Umbilical cord (tissue), 2 donors: ENCODE measurements around the gene MOB3B. TPM values are rescaled to one million over a fixed set of nuclear protein-coding genes. Genes with fewer than 3 reads are reported as not detected.

ENCODE experiments used
- DNase-seq: peaks from one replicate; pipeline ENCODE4 v3.0.0-alpha.2; 2015; ENCODE audit warnings: low spot score
- total RNA-seq: library from RNA; depleted of rRNA; stranded (reverse); fragments of >200 nt; gene quantifications from one replicate; pipeline ENCODE4 v1.2.3, GENCODE V29; 2014; ENCODE audit warnings: low replicate concordance; ENCODE audit not compliant: insufficient read depth

Gene MOB3B
- total RNA-seq, 1 donor from 2014 or later = 5.8 TPM

GRCh38 chr9:27340961-27341511 is 188.6 kb downstream of the MOB3B start:
- DNase-seq = no peak

GRCh38 chr9:27340285-27340674 is 189.3 kb downstream of the MOB3B start:
- no peak for DNase-seq

- DNase-seq = peak; percentile 46
Observed at GRCh38 chr9:27339661-27340284, 189.8 kb downstream of the MOB3B start.

- DNase-seq = no peak
Observed at GRCh38 chr9:27338527-27338903, 191.1 kb downstream of the MOB3B start.

- no peak for DNase-seq
Observed at GRCh38 chr9:27337833-27338526, 191.6 kb downstream of the MOB3B start.

DNA sequence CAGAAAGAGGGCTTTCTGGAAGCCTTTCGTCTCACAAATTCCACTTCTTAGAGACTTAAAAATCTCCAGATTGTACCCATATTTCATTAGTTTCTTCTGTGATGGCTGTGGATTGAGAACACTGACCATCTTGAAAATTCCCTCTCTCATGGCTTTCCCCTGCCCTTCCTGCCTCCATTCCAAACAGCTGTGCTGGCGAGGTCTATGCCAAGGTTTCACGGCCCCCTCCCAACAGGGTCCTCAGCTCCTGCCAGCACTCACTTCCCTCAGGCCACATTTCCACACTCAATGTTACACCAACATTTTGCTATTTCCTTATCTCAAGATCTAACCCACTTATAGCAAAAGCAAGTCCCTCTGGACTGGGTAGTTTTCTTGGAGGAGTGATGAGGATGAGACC is 192.4 kb downstream of the MOB3B start:
- DNase-seq = no peak

DNA sequence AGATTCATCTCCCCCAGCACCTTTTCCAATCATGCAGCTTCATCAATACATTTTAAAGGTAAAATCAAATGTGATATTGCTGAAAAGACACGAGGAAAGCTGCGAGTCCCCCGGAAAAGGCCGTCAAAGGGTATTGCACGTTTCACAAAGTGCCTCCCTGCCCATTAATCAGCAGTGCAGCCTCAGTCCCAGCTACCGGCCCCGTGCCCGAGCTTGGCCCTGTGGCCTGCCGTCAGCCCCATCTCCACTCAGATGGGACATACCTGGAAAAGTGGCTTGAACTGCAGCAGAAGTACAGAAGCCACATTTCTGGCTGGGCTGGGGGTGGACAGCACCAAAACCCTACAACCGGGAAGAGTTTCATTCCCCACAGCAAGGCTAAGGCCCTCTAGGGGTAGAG is 192.8 kb downstream of the MOB3B start:
- DNase-seq = no peak

GRCh38 chr9:27336126-27336525 is 193.5 kb downstream of the MOB3B start:
- DNase-seq = no peak

- DNase-seq = no peak
Observed at GRCh38 chr9:27335075-27335474, 194.5 kb downstream of the MOB3B start.

DNA sequence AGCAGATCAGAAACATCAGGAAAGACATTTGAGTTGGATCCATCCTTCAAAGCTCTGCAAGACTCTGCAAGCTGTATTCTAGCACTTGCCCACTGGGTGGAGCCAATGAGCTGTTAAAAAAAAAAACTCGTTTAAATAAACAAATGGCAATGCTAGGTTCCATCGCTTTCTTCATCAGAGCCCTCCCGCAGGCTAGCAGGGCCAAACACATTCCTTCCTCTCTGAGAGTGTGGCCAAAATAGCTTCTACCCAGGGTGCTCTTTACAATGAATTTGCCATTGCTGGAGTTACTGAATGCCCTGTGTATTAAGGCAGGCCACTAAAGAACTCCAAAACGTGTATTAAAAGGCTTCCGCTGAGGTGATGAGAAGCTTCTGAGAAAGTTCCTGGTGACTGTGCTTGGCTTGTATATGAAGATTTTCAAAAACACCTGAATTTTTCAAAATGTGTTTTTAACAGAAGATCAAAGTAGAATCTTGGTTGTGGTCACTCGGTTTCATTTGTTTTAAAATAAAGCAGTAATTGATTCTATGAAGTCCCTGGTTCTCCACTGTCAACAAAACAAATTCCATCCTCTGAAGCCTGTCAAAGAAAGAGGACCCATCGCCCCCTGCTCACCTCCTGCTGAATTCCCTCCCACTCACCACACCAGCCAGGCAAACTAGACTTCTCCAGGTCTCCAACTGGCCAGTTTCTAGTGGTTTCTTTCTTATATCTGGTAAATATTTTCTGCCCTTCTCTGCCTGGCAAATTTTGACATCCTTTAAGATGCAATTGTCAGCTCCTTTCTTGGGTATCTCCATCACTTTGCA is 196.2 kb downstream of the MOB3B start:
- DNase-seq = peak; percentile 92

DNA sequence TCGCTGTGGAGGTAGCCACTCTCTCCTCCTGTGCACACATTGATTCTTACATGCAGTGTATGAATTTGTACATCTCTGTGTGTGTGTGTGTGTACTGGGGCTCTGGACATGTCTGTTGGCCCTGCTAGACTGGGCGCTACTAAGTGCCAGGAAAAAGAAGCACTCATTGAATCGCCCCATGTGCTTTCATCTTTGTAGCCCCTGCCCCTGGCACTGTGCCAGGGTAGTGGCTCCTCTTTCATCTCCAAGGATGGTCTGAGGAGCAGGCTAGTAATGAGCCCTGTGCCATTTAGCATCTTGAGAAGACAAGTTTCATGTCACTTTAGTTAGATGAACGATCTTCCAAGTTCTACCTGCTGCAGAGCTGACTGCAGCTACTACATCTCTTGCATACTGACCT is 198.2 kb downstream of the MOB3B start:
- DNase-seq = no peak

- DNase-seq = no peak
Observed at GRCh38 chr9:27329291-27329690, 200.3 kb downstream of the MOB3B start.

DNA sequence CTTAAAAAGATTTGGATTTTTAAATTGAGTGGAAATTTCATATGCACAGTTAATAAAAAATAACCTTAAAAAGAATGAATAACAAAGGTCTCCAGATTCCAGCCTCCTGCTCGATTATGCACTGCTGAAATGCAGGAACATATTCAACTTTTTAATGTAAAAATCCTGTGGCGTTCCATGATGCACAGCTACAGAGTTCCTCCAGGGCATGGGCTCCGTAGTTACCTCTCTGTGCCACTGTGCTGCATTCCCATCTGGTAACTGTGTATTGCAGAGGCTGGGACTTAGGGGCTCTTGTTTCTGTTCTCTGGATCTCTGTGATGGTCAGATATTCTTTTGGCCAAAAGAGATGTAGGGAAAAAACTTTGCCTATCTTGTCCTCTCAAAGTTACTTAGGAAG is 201.1 kb downstream of the MOB3B start:
- no peak for DNase-seq

DNA sequence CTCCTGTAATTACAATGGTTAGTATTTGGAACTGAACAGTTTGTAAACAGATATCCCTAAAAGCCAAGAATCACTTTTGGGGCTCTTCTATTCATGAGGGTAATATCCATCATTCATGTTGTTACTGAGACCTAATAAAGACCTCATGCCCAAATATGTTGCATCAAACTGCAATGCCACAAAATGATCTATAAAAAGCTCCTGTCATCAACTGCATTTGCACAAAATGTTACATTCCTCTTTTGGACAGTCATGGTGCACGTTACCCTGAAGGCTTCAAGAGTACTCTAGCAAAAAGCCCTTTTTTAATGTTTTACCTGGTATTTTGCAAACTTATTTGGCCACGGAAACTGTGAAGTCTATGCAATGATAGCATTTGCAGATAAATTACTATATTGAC is 218.4 kb downstream of the MOB3B start:
- DNase-seq = no peak

GRCh38 chr9:27310582-27310981 is 219.0 kb downstream of the MOB3B start:
- DNase-seq = no peak

DNA sequence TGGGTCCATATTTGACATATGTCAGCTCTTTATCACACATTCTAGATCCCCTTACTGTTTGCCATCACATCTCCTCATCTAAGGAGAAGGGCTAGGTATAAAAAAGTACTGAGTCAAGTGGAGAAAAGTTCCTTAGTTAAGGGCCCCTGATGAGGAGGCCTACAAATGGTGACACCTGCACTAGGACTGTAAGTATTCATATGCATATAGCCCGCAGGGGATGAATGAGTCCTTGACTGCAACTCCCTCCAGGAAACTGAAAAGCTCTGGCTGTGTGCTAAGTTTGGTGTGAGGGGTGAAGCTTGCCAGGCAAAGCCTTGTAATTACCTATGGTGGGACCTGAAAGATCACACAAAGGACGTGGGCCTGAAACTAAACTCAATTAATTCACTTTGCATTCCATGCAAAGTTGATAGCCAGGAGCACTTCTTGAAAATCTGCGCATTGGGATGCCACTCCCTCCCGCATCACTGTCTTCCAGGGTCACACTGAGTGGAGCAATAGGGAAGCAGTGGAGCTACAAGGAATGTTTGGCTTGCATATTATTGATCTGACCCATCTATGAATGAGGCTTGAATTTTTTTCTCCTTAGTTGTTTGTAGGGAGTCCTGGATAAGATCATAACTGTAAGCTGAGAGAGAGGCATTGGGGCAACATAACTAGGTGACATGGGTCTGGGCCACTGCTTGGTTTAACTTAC is 220.8 kb downstream of the MOB3B start:
- DNase-seq = no peak

GRCh38 chr9:27304521-27304920 is 225.1 kb downstream of the MOB3B start:
- no peak for DNase-seq

DNA sequence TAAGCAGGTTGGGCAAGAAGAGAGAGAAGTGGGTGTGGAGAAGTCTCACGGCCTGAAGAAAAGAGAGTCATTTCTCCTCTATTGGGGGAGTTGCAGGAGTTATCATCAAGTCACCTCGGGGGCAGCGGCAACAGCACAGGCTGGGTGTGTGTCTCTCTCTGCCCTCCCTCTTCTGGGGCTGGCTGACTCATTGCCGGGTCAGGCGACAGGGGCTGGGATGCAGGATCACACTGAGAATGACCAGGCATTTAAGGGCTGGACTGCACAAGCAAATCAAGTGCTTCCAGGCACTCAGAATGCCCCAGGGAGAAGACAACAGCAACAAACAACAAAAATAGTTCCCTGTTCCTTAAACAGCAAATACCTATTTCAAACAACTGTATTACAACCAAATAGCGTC is 226.4 kb downstream of the MOB3B start:
- peak; percentile 12 for DNase-seq

- DNase-seq = no peak
Observed at GRCh38 chr9:27297050-27297449, 232.6 kb downstream of the MOB3B start, which contains the start of gene EQTN. TSS of gene EQTN (minus strand) at chr9:27297150. CDS start at chr9:27297055, 95 bp downstream.

- DNase-seq = no peak
Observed at GRCh38 chr9:27293996-27294395, 235.6 kb downstream of the MOB3B start.

DNA sequence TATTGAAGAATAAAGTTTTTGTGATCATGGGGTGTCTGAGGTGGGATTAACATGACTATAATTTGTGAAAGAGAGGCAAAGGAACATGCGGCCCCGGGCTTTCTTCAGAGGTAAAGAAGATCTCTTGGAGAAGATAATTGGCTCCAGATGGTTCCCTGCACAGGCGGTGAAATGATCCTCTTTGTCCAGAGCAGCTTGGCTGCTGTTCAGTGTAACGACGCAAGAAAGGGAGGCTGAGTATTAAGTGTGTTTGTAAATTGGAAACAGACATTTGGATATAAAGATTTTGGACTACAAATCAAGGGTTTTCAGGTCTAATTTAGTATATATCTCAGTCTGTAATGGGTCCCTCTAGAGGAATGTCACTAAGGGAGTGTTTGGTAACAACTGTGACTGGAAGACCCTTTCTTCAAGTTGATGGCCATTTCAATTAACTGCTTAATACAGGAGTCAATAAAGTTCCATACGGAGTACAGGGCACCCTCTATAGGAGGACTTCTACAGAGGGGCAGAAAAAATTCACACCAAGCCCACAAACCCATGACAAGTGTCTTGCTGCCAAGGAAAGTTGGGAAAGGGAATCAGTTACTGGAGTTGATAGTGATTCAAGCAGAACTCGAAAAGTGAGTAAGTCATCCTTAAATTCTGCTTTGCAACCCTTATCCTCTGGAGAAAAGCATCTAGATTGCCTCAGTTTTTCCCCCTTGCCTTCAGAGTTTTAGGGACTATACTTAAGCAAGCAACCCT is 236.8 kb downstream of the MOB3B start:
- DNase-seq = peak; percentile 40
